CD4-positive, alpha-beta T cell (primary cell): ENCODE measurements around the gene STX18. TPM values are rescaled to one million over a fixed set of nuclear protein-coding genes. Genes with fewer than 3 reads are reported as not detected.

ENCODE experiments used
- ATAC-seq: fragments of 200-7000 bp; cut with Tn5 transposase; one replicate; pipeline ENCODE4 v1.10.0; 2022; ENCODE audit warnings: mild to moderate bottlenecking; ENCODE audit not compliant: poor library complexity
- CTCF ChIA-PET: fragments of 350-600 bp; sonication (Branson Sonifier 250); formaldehyde crosslinking; loops from one replicate; lab custom pipeline; 2021; ENCODE audit warnings: antibody characterized with exemption, inconsistent platforms; lab: Charles Lee
- POLR2A ChIA-PET: fragments of 350-600 bp; sonication (Branson Sonifier 250); formaldehyde crosslinking; loops from one replicate; lab custom pipeline; 2021; ENCODE audit warnings: antibody characterized with exemption, inconsistent platforms; lab: Charles Lee
- DNase-seq, 14 experiments: peaks; one replicate each; pipeline ENCODE4 v3.0.0-alpha.2; 2013 to 2020; ENCODE audit warnings: mixed read lengths in 2 of 14
- H3K27ac ChIP-seq, 2 donors: one replicate each; pipeline versions ENCODE4 v1.5.1 to v1.7.0; 2013; ENCODE audit warnings: low read length in 2 of 2, low read depth in 1 of 2, mild to moderate bottlenecking in 1 of 2
- H3K27me3 ChIP-seq, 2 experiments: 1 replicate in 1 of 2; 2 replicates in 1 of 2; pipeline versions ENCODE4 v1.6.1 to v1.7.0; 2013; ENCODE audit warnings: low read length in 2 of 2, control low read depth in 1 of 2, mild to moderate bottlenecking in 1 of 2, moderate library complexity in 1 of 2; ENCODE audit not compliant: insufficient read depth in 2 of 2, control insufficient read depth in 1 of 2
- H3K36me3 ChIP-seq: one replicate; pipeline ENCODE4 v1.6.1; 2013; ENCODE audit warnings: low read length, control low read depth; ENCODE audit not compliant: insufficient read depth
- H3K4me1 ChIP-seq: one replicate; pipeline ENCODE4 v1.6.1; 2013; ENCODE audit warnings: low read length, control low read depth; ENCODE audit not compliant: insufficient read depth
- H3K4me3 ChIP-seq: one replicate; pipeline ENCODE4 v1.5.1; 2013; ENCODE audit warnings: mild to moderate bottlenecking, low read length, moderate library complexity
- H3K9me3 ChIP-seq, 2 experiments: 1 replicate in 1 of 2; 2 replicates in 1 of 2; pipeline versions ENCODE4 v1.6.1 to v1.7.0; 2013; ENCODE audit warnings: low read length in 2 of 2, mild to moderate bottlenecking in 2 of 2, control low read depth in 1 of 2, moderate library complexity in 1 of 2; ENCODE audit not compliant: control insufficient read depth in 1 of 2, insufficient read depth in 1 of 2
- H3K27ac Mint-ChIP-seq: one replicate; pipeline ENCODE4 v1.8.0; 2020; ENCODE audit warnings: mixed read lengths
- H3K27me3 Mint-ChIP-seq: one replicate; pipeline ENCODE4 v1.8.0; 2021; ENCODE audit warnings: mixed read lengths
- H3K36me3 Mint-ChIP-seq: one replicate; pipeline ENCODE4 v1.8.0; 2021; ENCODE audit warnings: low read depth, mixed read lengths
- H3K4me1 Mint-ChIP-seq: one replicate; pipeline ENCODE4 v1.8.0; 2021; ENCODE audit warnings: low read depth, mixed read lengths
- H3K4me3 Mint-ChIP-seq: one replicate; pipeline ENCODE4 v1.8.0; 2020; ENCODE audit warnings: mild to moderate bottlenecking, mixed read lengths
- H3K9me3 Mint-ChIP-seq: one replicate; pipeline ENCODE4 v1.8.0; 2020; ENCODE audit warnings: mixed read lengths
- CTCF ChIP-seq: fragments of 200-600 bp; IDR thresholded peaks from one replicate; pipeline ENCODE4 v1.8.0; 2022; ENCODE audit warnings: antibody characterized with exemption, mild to moderate bottlenecking
- intact Hi-C, 2 experiments: fragments of 100-400 bp; cut with DNase I in 1 of 2; cut with micrococcal nuclease in 1 of 2; formaldehyde crosslinking; loops; one replicate each; pipeline versions ENCODE4 v1.15.1 to v1.9.0; 2023 to 2025; cut with DNase I, micrococcal nuclease
- total RNA-seq, 174 experiments: library from RNA in 2 of 174; stranded (reverse) in 2 of 174; gene quantifications; one replicate each; pipeline ENCODE4 v1.2.3 and lab custom pipeline; 2021 to 2026

Gene STX18
- total RNA-seq, 2 experiments from 2014 or later = 15.2 to 15.5 TPM

DNA sequence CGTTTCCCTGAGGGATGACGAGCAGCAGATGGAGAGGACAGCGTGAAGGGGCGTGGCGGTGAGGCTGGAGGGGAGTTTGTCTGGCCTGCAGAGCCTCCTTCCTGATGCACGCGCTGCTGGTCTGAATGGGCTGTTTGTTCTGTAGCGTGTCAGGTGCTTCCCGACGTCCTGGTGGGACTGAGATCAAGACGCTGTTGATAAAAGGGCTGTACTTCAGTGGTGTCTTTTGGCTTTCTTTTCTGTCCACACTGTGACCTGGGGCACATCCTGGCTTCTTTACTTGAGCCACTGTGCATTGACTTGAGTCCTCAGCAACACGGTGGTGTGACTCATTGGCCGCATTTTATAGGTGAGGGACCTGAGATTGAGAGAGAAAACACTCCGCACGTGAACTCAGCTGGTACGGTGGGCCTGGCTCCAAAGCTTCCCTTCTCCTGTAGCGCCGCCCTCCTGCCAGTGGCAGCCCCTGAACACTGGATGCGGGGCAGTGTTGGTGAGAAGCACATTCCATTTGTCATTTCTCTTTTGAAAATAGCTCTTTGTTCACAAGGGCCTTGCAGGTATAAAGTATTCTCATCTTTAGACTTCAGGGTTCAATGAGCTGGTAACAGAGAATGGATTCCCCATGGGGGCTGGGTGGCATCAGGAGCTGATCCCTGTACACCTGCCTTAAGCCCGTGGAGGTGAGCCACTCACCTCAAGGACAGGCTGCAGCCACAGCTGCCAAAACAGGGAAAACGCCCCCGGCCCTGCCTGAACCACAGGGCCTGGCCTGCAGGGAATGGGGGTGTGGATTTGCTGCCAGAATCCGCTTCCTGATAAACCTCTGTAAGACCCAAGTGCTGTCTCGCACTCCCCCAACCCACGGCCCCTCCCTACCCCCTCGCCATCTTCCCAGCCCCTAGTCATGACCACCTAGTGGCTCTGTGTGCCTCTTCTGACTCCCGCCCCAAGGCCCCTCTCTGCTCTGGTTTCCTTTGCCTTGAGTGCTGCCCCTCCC lies 125.7 kb downstream of the STX18 start:
- no peaks in the 10 kb centered on the region for H3K9me3 Mint-ChIP-seq
- Histone ChIP-seq H3K27me3 (no peaks in the 10 kb centered on the region), H3K4me3 (no peak overlapping the region), H3K36me3 (peaks cover 17% of the 10 kb centered on the region), H3K9me3 (peaks cover 0 to 15% of the 10 kb centered on the region in 2 experiments), H3K4me1 (peaks cover 27% of the 10 kb centered on the region), H3K27ac (no peak overlapping the region)
- no peak overlapping the region for H3K4me3 Mint-ChIP-seq
- ATAC-seq (no peak), DNase-seq (no peak)
- H3K27me3 Mint-ChIP-seq = no peaks in the 10 kb centered on the region
- POLR2A ChIA-PET = no interaction called here
- CTCF ChIA-PET = no interaction called here
- H3K27ac Mint-ChIP-seq = peak overlapping the region; percentile 26
- TF ChIP-seq CTCF = no peak
- peaks cover 37% of the 10 kb centered on the region for H3K4me1 Mint-ChIP-seq
- intact Hi-C loops = no loop called here
- peaks cover 58% of the 10 kb centered on the region for H3K36me3 Mint-ChIP-seq

DNA sequence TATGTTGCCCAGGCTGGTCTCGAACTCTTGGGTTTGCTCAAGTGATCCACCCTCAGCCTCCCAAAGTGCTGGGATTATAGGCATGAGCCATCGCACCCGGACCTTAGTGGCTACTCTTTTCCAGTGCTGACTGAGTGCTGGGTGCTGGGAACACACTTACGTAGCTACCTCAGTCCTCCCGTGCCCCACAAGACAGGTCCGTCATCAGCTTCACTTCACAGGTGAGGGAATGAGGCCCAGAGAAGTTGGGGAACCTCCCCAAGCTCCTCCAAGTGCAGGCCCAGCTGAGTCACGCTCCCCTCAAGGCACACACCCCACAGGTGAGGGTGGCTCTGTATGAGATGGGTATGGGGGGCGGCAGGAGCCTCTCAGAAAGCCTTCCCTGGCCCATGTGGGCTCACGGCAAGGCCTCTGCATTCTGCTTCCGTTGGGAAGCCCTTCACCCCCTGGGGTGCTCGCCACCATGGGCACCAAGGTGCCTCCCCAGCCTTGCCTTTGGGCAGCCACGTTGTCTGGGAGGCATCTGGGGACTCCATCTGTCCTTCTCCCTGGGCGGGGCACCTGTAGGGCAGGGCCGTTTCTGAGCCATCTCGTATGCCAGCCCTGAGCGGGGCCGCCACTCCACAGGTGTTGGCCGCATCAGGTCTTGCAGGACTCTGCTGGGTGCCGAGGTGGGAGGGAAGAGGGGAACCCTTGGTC lies 126.6 kb downstream of the STX18 start:
- Histone ChIP-seq H3K27me3 (no peaks in the 10 kb centered on the region), H3K9me3 (peaks cover 0 to 15% of the 10 kb centered on the region in 2 experiments), H3K4me1 (peaks cover 27% of the 10 kb centered on the region), H3K36me3 (peaks cover 10% of the 10 kb centered on the region), H3K4me3 (no peak overlapping the region), H3K27ac (no peak overlapping the region)
- Mint-ChIP-seq H3K4me3 (no peak overlapping the region), H3K36me3 (peaks cover 57% of the 10 kb centered on the region), H3K4me1 (peaks cover 33% of the 10 kb centered on the region), H3K27me3 (no peaks in the 10 kb centered on the region), H3K9me3 (no peaks in the 10 kb centered on the region), H3K27ac (no peak overlapping the region)
- intact Hi-C loops = no loop called here
- POLR2A ChIA-PET = no interaction called here
- no peak for TF ChIP-seq CTCF
- ATAC-seq (no peak), DNase-seq (no peak)
- CTCF ChIA-PET = no interaction called here

GRCh38 chr4:4413806-4414205 lies 128.0 kb downstream of the STX18 start:
- intact Hi-C loops = no loop called here
- no peak for DNase-seq
- peaks cover 0 to 15% of the 10 kb centered on the region in 2 experiments for H3K9me3 ChIP-seq
- no peaks in the 10 kb centered on the region for H3K9me3 Mint-ChIP-seq
- no peak overlapping the region for H3K27ac Mint-ChIP-seq
- H3K4me1 Mint-ChIP-seq = peaks cover 23% of the 10 kb centered on the region
- ATAC-seq = no peak
- no peak overlapping the region for H3K4me3 Mint-ChIP-seq
- peaks cover 49% of the 10 kb centered on the region for H3K36me3 Mint-ChIP-seq
- H3K27me3 Mint-ChIP-seq = no peaks in the 10 kb centered on the region
- H3K4me3 ChIP-seq = no peak overlapping the region
- H3K36me3 ChIP-seq = no peaks in the 10 kb centered on the region
- TF ChIP-seq CTCF = no peak
- H3K4me1 ChIP-seq = peaks cover 16% of the 10 kb centered on the region
- no peaks in the 10 kb centered on the region for H3K27me3 ChIP-seq
- H3K27ac ChIP-seq = no peak overlapping the region
- ChIA-PET POLR2A (no interaction called here), CTCF (no interaction called here)
